ENCODE results near the gene GTF3C2. TPM values are rescaled to one million over a fixed set of nuclear protein-coding genes. Genes with fewer than 3 reads are reported as not detected.

The GTF3C2 gene
- total and polyA plus RNA-seq, 2 of the 13 experiments (the other 11 are each of a cell fraction or from before 2014, with no cell fraction given), result 77.5 to 130 TPM

- Histone ChIP-seq H3K4me3 (replicated peaks in 1 of 3; ENCODE audit: insufficient read depth in 1 of 3, low read depth in 2 of 3, low read length in 3 of 3) (no peak overlapping the region), H3K9me3 (ENCODE audit: low read length) (no peaks in the 10 kb centered on the region), H3K27ac (ENCODE audit: extremely low read length, insufficient read depth, low read length) (no peak overlapping the region), H3K27me3 (ENCODE audit: control insufficient read depth in 1 of 2, insufficient read depth in 2 of 2, low read length in 2 of 2) (peaks cover 0 to 5% of the 10 kb centered on the region in 2 experiments; a peak in 2 of 5 replicates), H3K9ac (ENCODE audit: insufficient read depth, low read depth, low read length) (no peak overlapping the region), H3K36me3 (replicated peaks in 1 of 2; ENCODE audit: control insufficient read depth in 1 of 2, insufficient read depth in 2 of 2, low read length in 2 of 2) (no peaks in the 10 kb centered on the region; a peak in 2 of 5 replicates), H4K20me1 (ENCODE audit: insufficient read depth, low read length) (no peaks in the 10 kb centered on the region), H2AFZ (ENCODE audit: low read length) (no peak overlapping the region), H3K79me2 (ENCODE audit: insufficient read depth, low read length) (no peaks in the 10 kb centered on the region), H3K4me2 (ENCODE audit: low read depth, low read length) (no peak overlapping the region), H3K4me1 (ENCODE audit: insufficient read depth, low read length) (peaks cover 18% of the 10 kb centered on the region)
- POLR2A ChIA-PET, result no interaction called here
- FAIRE-seq (no peak), ATAC-seq (no peak; the same call in 2 of the 3 replicates), DNase-seq (ENCODE audit: low spot score) (no peak)
- intact Hi-C loops (cut with micrococcal nuclease; ENCODE audit: unreplicated experiment) (no loop called here), in situ Hi-C loops (cut with HindIII; ENCODE audit: extremely low pct_ligation_motif_present, low pct_unique_long_range_greater_than_20kb) (no loop called here)
- CTCF ChIA-PET (ENCODE audit: low intra/inter-chr PET ratio, low total read pairs), result no interaction called here
- WGBS (ENCODE audit: low lambda C conversion rate), result 80% methylated on average over 15 of the region's 16 CpGs
- no TSS peak for BruUV-seq (replicated peaks)
- 0 out of 2 replicates have a peak, but pooled peaks have one; percentile 3 for TF ChIP-seq ZNF318 (CRISPR knock-in tag; IDR thresholded peaks at IDR 0.05)
- 0 out of 2 replicates have a peak, but pooled peaks have one; percentile 4 for TF ChIP-seq AKAP8 (CRISPR knock-in tag; IDR thresholded peaks at IDR 0.05)
- no peak for TF ChIP-seq ZC3H13 (CRISPR knock-in tag; IDR thresholded peaks at IDR 0.05)
- no peak for TF ChIP-seq ZNF646 (CRISPR knock-in tag; IDR thresholded peaks at IDR 0.05)
Measured at GRCh38 chr2:27305516-27305915, 51.0 kb downstream of the GTF3C2 start.
